ENCODE measurements around the gene PBX1.

DNA sequence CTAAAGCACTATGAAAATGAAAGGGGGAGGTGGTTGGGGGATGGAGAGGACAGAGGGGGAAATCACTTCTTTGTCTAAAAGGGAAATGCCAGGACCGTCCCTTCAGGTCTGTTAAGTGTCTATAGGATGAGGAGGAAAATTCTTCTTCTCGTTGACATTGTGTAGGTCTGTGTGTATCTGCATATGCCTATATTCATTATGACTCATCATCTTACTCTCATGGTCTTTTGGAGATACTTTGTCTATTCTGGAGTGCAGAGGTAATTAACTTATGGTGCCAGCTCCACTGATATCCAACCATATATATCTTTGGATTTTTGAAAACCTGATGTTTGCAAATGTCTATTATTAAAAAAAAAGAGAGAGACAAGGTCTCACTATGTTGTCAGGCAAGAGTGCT lies 143.7 kb downstream of the PBX1 start:
- no peak for TF ChIP-seq POLR2A (IDR thresholded peaks at IDR 0.05)
- TF ChIP-seq, protein P1, sequence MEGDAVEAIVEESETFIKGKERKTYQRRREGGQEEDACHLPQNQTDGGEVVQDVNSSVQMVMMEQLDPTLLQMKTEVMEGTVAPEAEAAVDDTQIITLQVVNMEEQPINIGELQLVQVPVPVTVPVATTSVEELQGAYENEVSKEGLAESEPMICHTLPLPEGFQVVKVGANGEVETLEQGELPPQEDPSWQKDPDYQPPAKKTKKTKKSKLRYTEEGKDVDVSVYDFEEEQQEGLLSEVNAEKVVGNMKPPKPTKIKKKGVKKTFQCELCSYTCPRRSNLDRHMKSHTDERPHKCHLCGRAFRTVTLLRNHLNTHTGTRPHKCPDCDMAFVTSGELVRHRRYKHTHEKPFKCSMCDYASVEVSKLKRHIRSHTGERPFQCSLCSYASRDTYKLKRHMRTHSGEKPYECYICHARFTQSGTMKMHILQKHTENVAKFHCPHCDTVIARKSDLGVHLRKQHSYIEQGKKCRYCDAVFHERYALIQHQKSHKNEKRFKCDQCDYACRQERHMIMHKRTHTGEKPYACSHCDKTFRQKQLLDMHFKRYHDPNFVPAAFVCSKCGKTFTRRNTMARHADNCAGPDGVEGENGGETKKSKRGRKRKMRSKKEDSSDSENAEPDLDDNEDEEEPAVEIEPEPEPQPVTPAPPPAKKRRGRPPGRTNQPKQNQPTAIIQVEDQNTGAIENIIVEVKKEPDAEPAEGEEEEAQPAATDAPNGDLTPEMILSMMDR (IDR thresholded peaks at IDR 0.05) = no peak
- no peak for TF ChIP-seq POLR2AphosphoS5 (IDR thresholded peaks at IDR 0.05)
